CD4-positive, alpha-beta T cell treated with Interleukin-6 at 100 ng/mL for 8 hours (primary cell): ENCODE data around the gene EPHA3.

ENCODE experiments used
- DNase-seq: peaks from one replicate; pipeline ENCODE4 v3.0.0-alpha.2; 2020; ENCODE audit warnings: mixed read lengths, low spot score

EPHA3 gene

GRCh38 chr3:89449086-89449485, 341.7 kb downstream of the EPHA3 start:
- DNase-seq = no peak

GRCh38 chr3:89452066-89452465, 344.6 kb downstream of the EPHA3 start:
- DNase-seq = no peak

GRCh38 chr3:89455240-89455639, 347.8 kb downstream of the EPHA3 start:
- DNase-seq = no peak

GRCh38 chr3:89467898-89468363, 360.5 kb downstream of the EPHA3 start:
- DNase-seq = no peak

- no peak for DNase-seq
These were observed 364.7 kb downstream of the EPHA3 start for GRCh38 chr3:89472101-89472500.

- DNase-seq = no peak
These were observed 367.1 kb downstream of the EPHA3 start for GRCh38 chr3:89474333-89475130.

- DNase-seq = no peak
These were observed 381.6 kb downstream of the EPHA3 start for GRCh38 chr3:89488800-89489580.

GRCh38 chr3:89490129-89490528, 382.7 kb downstream of the EPHA3 start:
- no peak for DNase-seq

GRCh38 chr3:89494734-89495133, 387.3 kb downstream of the EPHA3 start:
- no peak for DNase-seq

- no peak for DNase-seq
These were observed 396.5 kb downstream of the EPHA3 start for GRCh38 chr3:89503891-89504391.

GRCh38 chr3:89504432-89504831, 397.0 kb downstream of the EPHA3 start:
- no peak for DNase-seq

GRCh38 chr3:89506462-89507103, 399.2 kb downstream of the EPHA3 start:
- DNase-seq = no peak

- no peak for DNase-seq
These were observed 413.9 kb downstream of the EPHA3 start for GRCh38 chr3:89521328-89521727.

GRCh38 chr3:89522155-89522554, 414.7 kb downstream of the EPHA3 start:
- DNase-seq = no peak

- no peak for DNase-seq
These were observed 418.2 kb downstream of the EPHA3 start for GRCh38 chr3:89525609-89526008.

GRCh38 chr3:89527736-89528305, 420.4 kb downstream of the EPHA3 start:
- DNase-seq = no peak
